Kidney tubule cell (primary cell): ENCODE measurements around the gene ETV6.
"Not testable (repeated sequence)": the region's sequence is repeated elsewhere in the genome, so short reads cannot be mapped to it uniquely, and the experiment has no call there.

Source experiments
- DNase-seq: peaks from one replicate; pipeline ENCODE4 v3.0.0-alpha.2; 2018; ENCODE audit warnings: low spot score

The ETV6 gene

GRCh38 chr12:11884706-11885105, 235.2 kb downstream of the ETV6 start:
- peak; percentile 91 for DNase-seq

- DNase-seq = peak; percentile 90
Measured at GRCh38 chr12:11885261-11886038, 236.0 kb downstream of the ETV6 start.

- peak; percentile 45 for DNase-seq
Measured at GRCh38 chr12:11886339-11886738, 236.9 kb downstream of the ETV6 start.

GRCh38 chr12:11888029-11888428, 238.6 kb downstream of the ETV6 start:
- no peak for DNase-seq

GRCh38 chr12:11891346-11891745, 241.9 kb downstream of the ETV6 start:
- no peak for DNase-seq

GRCh38 chr12:11891754-11892386, 242.4 kb downstream of the ETV6 start:
- DNase-seq = no peak

- no peak for DNase-seq
Measured at GRCh38 chr12:11893998-11894397, 244.5 kb downstream of the ETV6 start.

GRCh38 chr12:11894890-11895289, 245.4 kb downstream of the ETV6 start:
- no peak for DNase-seq

GRCh38 chr12:11895421-11896078, 246.1 kb downstream of the ETV6 start:
- no peak for DNase-seq

GRCh38 chr12:11896417-11896929, 247.0 kb downstream of the ETV6 start:
- DNase-seq = no peak

GRCh38 chr12:11897923-11898322, 248.4 kb downstream of the ETV6 start:
- no peak for DNase-seq

GRCh38 chr12:11901701-11902524, 252.4 kb downstream of the ETV6 start:
- DNase-seq = no peak

- DNase-seq = no peak
Measured at GRCh38 chr12:11902525-11902875, 253.0 kb downstream of the ETV6 start.

- no peak for DNase-seq
Measured at GRCh38 chr12:11904124-11904523, 254.7 kb downstream of the ETV6 start.

GRCh38 chr12:11905534-11905933, 256.1 kb downstream of the ETV6 start:
- DNase-seq = no peak

- DNase-seq = no peak
Measured at GRCh38 chr12:11906286-11906935, 256.9 kb downstream of the ETV6 start.

GRCh38 chr12:11907625-11908024, 258.2 kb downstream of the ETV6 start:
- no peak for DNase-seq

- DNase-seq = not testable (repeated sequence)
Measured at GRCh38 chr12:11909406-11909805, 259.9 kb downstream of the ETV6 start.

GRCh38 chr12:11916113-11916512, 266.6 kb downstream of the ETV6 start:
- no peak for DNase-seq

- DNase-seq = no peak
Measured at GRCh38 chr12:11916771-11917170, 267.3 kb downstream of the ETV6 start.

- DNase-seq = peak; percentile 7
Measured at GRCh38 chr12:11917501-11917900, 268.0 kb downstream of the ETV6 start.

- no peak for DNase-seq
Measured at GRCh38 chr12:11920231-11920630, 270.8 kb downstream of the ETV6 start.
